H9 (cell line): ENCODE data around the gene AFAP1L2. TPM values are rescaled to one million over a fixed set of nuclear protein-coding genes. Genes with fewer than 3 reads are reported as not detected.

Source experiments
- DNase-seq: peaks from one replicate; pipeline ENCODE4 v3.0.0-alpha.2; 2017
- H2AFZ ChIP-seq: one replicate; pipeline ENCODE4 v1.6.1; 2013; ENCODE audit warnings: mild to moderate bottlenecking, low read length, control low read depth, moderate library complexity
- H2AK5ac ChIP-seq: 2 replicates; pipeline ENCODE4 v1.6.1; 2013; ENCODE audit warnings: low read length, control low read depth, mixed read lengths; ENCODE audit not compliant: insufficient read length
- H2BK120ac ChIP-seq: one replicate; pipeline ENCODE4 v1.6.1; 2013; ENCODE audit warnings: low read depth, mild to moderate bottlenecking, low read length, control low read depth, inconsistent platforms; ENCODE audit not compliant: poor library complexity, severe bottlenecking
- H2BK12ac ChIP-seq: 2 replicates; pipeline ENCODE4 v1.6.1; 2013; ENCODE audit warnings: low read length, control low read depth, mixed read lengths, low read depth; ENCODE audit not compliant: insufficient read length
- H2BK15ac ChIP-seq: 2 replicates; pipeline ENCODE4 v1.6.1; 2013; ENCODE audit warnings: low read depth, low read length, control low read depth
- H2BK20ac ChIP-seq: one replicate; pipeline ENCODE4 v1.6.1; 2013; ENCODE audit warnings: low read depth, mild to moderate bottlenecking, low read length, control low read depth, inconsistent platforms; ENCODE audit not compliant: poor library complexity, severe bottlenecking
- H2BK5ac ChIP-seq: 2 replicates; pipeline ENCODE4 v1.6.1; 2013; ENCODE audit warnings: low read length, control low read depth, mixed read lengths; ENCODE audit not compliant: insufficient read length
- H3K14ac ChIP-seq: 2 replicates; pipeline ENCODE4 v1.6.1; 2013; ENCODE audit warnings: low read length, control low read depth; ENCODE audit not compliant: insufficient read depth
- H3K18ac ChIP-seq: 2 replicates; pipeline ENCODE4 v1.6.1; 2013; ENCODE audit warnings: low read depth, mild to moderate bottlenecking, mixed read lengths, low read length, control low read depth; ENCODE audit not compliant: insufficient read length
- H3K23ac ChIP-seq: 2 replicates; pipeline ENCODE4 v1.6.1; 2013; ENCODE audit warnings: low read length, control low read depth, mixed read lengths, low read depth; ENCODE audit not compliant: insufficient read length
- H3K23me2 ChIP-seq: 2 replicates; pipeline ENCODE4 v1.6.1; 2013; ENCODE audit warnings: low read depth, mild to moderate bottlenecking, mixed read lengths, low read length, control low read depth; ENCODE audit not compliant: insufficient read length, poor library complexity, severe bottlenecking
- H3K27ac ChIP-seq: 2 replicates; pipeline ENCODE4 v1.5.1; 2013; ENCODE audit warnings: low read length, control low read depth, mixed read lengths, low read depth; ENCODE audit not compliant: insufficient read length
- H3K27me3 ChIP-seq: 2 replicates; pipeline ENCODE4 v1.6.1; 2013; ENCODE audit warnings: low read length, control low read depth, inconsistent platforms; ENCODE audit not compliant: insufficient read depth
- H3K4ac ChIP-seq: 2 replicates; pipeline ENCODE4 v1.6.1; 2013; ENCODE audit warnings: low read depth, mild to moderate bottlenecking, control low read depth, inconsistent platforms, low read length, moderate library complexity
- H3K4me1 ChIP-seq: 2 replicates; pipeline ENCODE4 v1.6.1; 2013; ENCODE audit warnings: low read length, control low read depth, inconsistent platforms; ENCODE audit not compliant: insufficient read depth
- H3K4me2 ChIP-seq: 2 replicates; pipeline ENCODE4 v1.6.1; 2013; ENCODE audit warnings: low read length, control low read depth, mixed read lengths; ENCODE audit not compliant: insufficient read length, insufficient read depth
- H3K56ac ChIP-seq: 2 replicates; pipeline ENCODE4 v1.6.1; 2013; ENCODE audit warnings: low read depth, mild to moderate bottlenecking, mixed read lengths, low read length, control low read depth; ENCODE audit not compliant: insufficient read length
- H3K79me1 ChIP-seq: 2 replicates; pipeline ENCODE4 v1.6.1; 2013; ENCODE audit warnings: low read depth, mild to moderate bottlenecking, moderate library complexity, low read length, control low read depth, inconsistent platforms; ENCODE audit not compliant: insufficient read depth, poor library complexity, severe bottlenecking
- H3K79me2 ChIP-seq: 2 replicates; pipeline ENCODE4 v1.6.1; 2013; ENCODE audit warnings: low read length, control low read depth, inconsistent platforms; ENCODE audit not compliant: insufficient read depth
- H3K9ac ChIP-seq: 2 replicates; pipeline ENCODE4 v1.6.1; 2013; ENCODE audit warnings: low read length, control low read depth, mixed read lengths; ENCODE audit not compliant: insufficient read length; ENCODE audit errors: extremely low read depth
- H3K9me3 ChIP-seq: one replicate; pipeline ENCODE4 v1.6.1; 2013; ENCODE audit warnings: low read depth, low read length, inconsistent platforms; ENCODE audit not compliant: control insufficient read depth
- H3T11ph ChIP-seq: one replicate; pipeline ENCODE4 v1.6.1; 2013; ENCODE audit warnings: mild to moderate bottlenecking, low read length, control low read depth, inconsistent platforms
- H4K20me1 ChIP-seq: one replicate; pipeline ENCODE4 v1.6.1; 2013; ENCODE audit not compliant: control insufficient read depth, insufficient read length, insufficient read depth
- H4K5ac ChIP-seq: 2 replicates; pipeline ENCODE4 v1.6.1; 2013; ENCODE audit warnings: low read depth, mild to moderate bottlenecking, mixed read lengths, low read length, control low read depth; ENCODE audit not compliant: insufficient read length
- H4K8ac ChIP-seq: replicated peaks from 2 replicates; pipeline ENCODE4 v1.6.1; 2013; ENCODE audit warnings: low read length, control low read depth, mixed read lengths, low read depth; ENCODE audit not compliant: insufficient read length
- H4K91ac ChIP-seq: 2 replicates; pipeline ENCODE4 v1.6.1; 2013; ENCODE audit warnings: low read depth, mild to moderate bottlenecking, moderate library complexity, mixed read lengths, low read length, control low read depth; ENCODE audit not compliant: insufficient read length
- H3K27ac Mint-ChIP-seq, 3 experiments: 2 replicates in 2 of 3; 3 replicates in 1 of 3; pipeline ENCODE4 v1.8.0; 2020 to 2021; ENCODE audit warnings: mixed read lengths in 3 of 3, mild to moderate bottlenecking in 1 of 3, moderate library complexity in 1 of 3
- H3K27me3 Mint-ChIP-seq: 2 replicates; pipeline ENCODE4 v1.8.0; 2021; ENCODE audit warnings: low read depth, mild to moderate bottlenecking, moderate library complexity, mixed read lengths
- H3K36me3 Mint-ChIP-seq, 3 experiments: 2 replicates in 2 of 3; 3 replicates in 1 of 3; pipeline ENCODE4 v1.8.0; 2020 to 2021; ENCODE audit warnings: low read depth in 3 of 3, mixed read lengths in 3 of 3; ENCODE audit not compliant: insufficient read depth in 1 of 3
- H3K4me1 Mint-ChIP-seq, 2 experiments: 2 replicates each; pipeline ENCODE4 v1.8.0; 2020; ENCODE audit warnings: mixed read lengths in 2 of 2
- H3K4me3 Mint-ChIP-seq, 2 experiments: 2 replicates in 1 of 2; 3 replicates in 1 of 2; pipeline ENCODE4 v1.8.0; 2020 to 2021; ENCODE audit warnings: mild to moderate bottlenecking in 2 of 2, mixed read lengths in 2 of 2, moderate library complexity in 1 of 2
- H3K9me3 Mint-ChIP-seq, 2 experiments: 2 replicates in 1 of 2; 3 replicates in 1 of 2; pipeline ENCODE4 v1.8.0; 2020; ENCODE audit warnings: mild to moderate bottlenecking in 2 of 2, mixed read lengths in 2 of 2, moderate library complexity in 1 of 2
- CTCF ChIP-seq: fragments of 200-600 bp; sonication (generic); conservative IDR thresholded peaks from 3 replicates; pipeline ENCODE4 v1.8.0; 2021; ENCODE audit warnings: antibody characterized with exemption, mild to moderate bottlenecking
- WGBS: extraction: QIAGEN DNeasy Blood & Tissue Kit; methylation state at CpG from one replicate; pipeline ENCODE4 v1.1.7; 2013; ENCODE audit warnings: missing lambda C conversion rate, low lambda C conversion rate, mixed read lengths; ENCODE audit not compliant: insufficient read length; ENCODE audit errors: extremely low coverage; 5-methylcytosine and 5-hydroxymethylcytosine counted together
- total RNA-seq: library from RNA; stranded (reverse); gene quantifications from 2 replicates; pipeline ENCODE4 v1.2.1, GENCODE V29; 2021

AFAP1L2 gene
- total RNA-seq, 1 experiment from 2014 or later = 0.77 TPM

DNA sequence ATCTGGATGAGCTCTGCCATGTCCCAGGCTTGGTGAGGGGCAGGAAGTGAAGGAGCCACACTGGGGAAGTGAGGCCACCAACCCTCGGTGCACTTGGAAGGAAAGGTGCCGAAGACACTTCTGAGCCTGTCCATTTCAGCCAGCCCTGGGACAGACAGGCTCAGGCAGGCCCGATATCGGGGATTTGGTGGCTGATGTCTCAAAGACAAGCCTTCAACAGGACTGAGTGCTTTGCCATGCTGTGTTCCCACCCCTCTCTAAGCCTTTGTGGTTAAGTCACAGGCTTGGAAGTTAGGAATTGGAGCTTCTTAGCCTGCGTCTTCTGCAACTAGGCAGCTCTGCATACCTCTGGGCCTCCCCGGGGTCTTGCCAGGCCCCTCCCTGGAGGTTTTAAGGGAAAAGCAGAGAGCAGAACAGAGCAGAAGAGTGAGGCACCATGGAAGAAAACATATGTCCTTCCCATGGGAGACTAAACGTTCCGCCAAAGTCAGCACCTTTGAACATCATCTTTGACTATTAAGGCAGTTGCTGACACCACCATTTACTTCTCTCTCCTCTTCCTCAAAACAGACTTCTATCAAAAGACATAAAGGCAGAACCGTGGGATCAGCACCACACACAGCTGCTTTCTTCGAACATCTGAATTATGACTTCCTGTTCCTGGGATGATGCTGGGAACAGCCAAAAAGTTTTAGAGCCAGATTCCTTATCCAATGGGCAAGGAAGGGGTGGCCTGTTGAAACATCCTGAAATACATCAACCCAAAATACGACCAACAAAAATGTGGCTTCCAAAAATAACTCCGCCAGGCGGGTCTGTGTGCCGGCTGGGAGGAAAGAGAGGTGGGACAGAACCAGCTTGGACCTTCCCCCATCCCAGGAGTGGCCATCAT, 71.8 kb downstream of the AFAP1L2 start:
- no peak for DNase-seq
- H2BK120ac ChIP-seq = no peak overlapping the region
- no peaks in the 10 kb centered on the region for H3K23me2 ChIP-seq
- Mint-ChIP-seq H3K36me3 (no peaks in the 10 kb centered on the region), H3K4me1 (peaks cover 15 to 21% of the 10 kb centered on the region in 2 experiments), H3K27ac (0 out of 7 replicates have a peak overlapping the region, but pooled peaks of 1 of the 3 experiments have one; percentile 35), H3K9me3 (no peaks in the 10 kb centered on the region; a peak in 2 of 5 replicates), H3K4me3 (no peak overlapping the region), H3K27me3 (peaks cover 44% of the 10 kb centered on the region)
- no peak overlapping the region for H3K9ac ChIP-seq
- H3K79me1 ChIP-seq = no peaks in the 10 kb centered on the region
- H3T11ph ChIP-seq = no peak overlapping the region
- H2BK12ac ChIP-seq = no peak overlapping the region
- H4K5ac ChIP-seq = no peak overlapping the region
- no peak overlapping the region for H2AK5ac ChIP-seq
- no peak overlapping the region for H3K14ac ChIP-seq
- no peaks in the 10 kb centered on the region for H3K79me2 ChIP-seq
- no peak overlapping the region for H3K18ac ChIP-seq
- no CpG with 5 or more reads among the region's 14 CpGs for WGBS
- no peak overlapping the region for H3K4me2 ChIP-seq
- no peak overlapping the region for H4K8ac ChIP-seq
- no peak overlapping the region for H2BK5ac ChIP-seq
- no peak overlapping the region for H2BK20ac ChIP-seq
- H3K23ac ChIP-seq = no peak overlapping the region
- no peaks in the 10 kb centered on the region for H4K20me1 ChIP-seq
- no peaks in the 10 kb centered on the region for H3K9me3 ChIP-seq
- H2BK15ac ChIP-seq = no peak overlapping the region
- H3K4me1 ChIP-seq = peaks cover 2% of the 10 kb centered on the region; the same call in 1 of the 2 replicates
- TF ChIP-seq CTCF = no peak
- no peak overlapping the region for H4K91ac ChIP-seq
- H3K27ac ChIP-seq = no peak overlapping the region
- H3K27me3 ChIP-seq = no peaks in the 10 kb centered on the region
- H2AFZ ChIP-seq = no peak overlapping the region
- H3K56ac ChIP-seq = no peak overlapping the region
- H3K4ac ChIP-seq = no peak overlapping the region
